Measurements from ENCODE around the gene CASP4.
A peak's percentile ranks its signal among the peaks of the same experiment; 100 is the strongest.
"Not testable (repeated sequence)": the region's sequence is repeated elsewhere in the genome, so short reads cannot be mapped to it uniquely, and the experiment has no call there.

Gene CASP4

DNA sequence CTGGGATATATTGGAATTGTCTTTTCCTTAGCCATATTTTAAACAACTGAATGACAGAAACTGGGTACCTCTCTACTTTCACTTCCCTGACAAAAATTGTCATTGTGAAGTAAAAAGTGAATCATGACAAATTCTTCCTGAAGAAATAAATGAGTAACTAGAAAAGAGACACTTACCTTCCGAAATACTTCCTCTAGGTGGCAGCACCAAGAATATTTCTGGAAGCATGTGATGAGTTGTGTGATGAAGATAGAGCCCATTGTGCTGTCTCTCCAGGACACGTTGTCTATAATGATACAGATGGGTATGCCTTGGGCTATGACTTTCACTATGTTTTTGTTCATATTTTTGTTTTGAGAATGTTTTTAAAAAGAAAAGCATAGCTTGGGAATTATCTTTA is 21.5 kb downstream of the CASP4 start:
- DNase-seq = peak; percentile 9

DNA sequence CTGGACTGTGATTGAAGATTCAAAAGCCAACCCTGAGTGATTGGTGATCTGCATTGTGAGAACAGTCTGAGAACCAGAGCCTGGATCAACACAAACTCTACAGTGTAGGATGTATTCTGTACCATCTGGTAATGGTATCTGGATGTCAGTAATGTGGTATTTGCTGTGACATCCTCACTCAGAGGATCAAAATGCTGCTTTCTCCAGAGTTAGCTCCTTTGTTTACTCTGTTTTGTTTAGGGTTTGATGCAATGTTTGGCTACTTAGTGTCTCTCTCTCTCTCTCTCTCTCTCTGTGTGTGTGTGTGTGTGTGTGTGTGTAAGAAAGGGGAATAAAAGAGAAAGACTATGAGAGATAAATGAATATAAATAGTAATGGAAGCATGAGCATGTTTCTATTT is 24.3 kb downstream of the CASP4 start:
- no peak for DNase-seq

DNA sequence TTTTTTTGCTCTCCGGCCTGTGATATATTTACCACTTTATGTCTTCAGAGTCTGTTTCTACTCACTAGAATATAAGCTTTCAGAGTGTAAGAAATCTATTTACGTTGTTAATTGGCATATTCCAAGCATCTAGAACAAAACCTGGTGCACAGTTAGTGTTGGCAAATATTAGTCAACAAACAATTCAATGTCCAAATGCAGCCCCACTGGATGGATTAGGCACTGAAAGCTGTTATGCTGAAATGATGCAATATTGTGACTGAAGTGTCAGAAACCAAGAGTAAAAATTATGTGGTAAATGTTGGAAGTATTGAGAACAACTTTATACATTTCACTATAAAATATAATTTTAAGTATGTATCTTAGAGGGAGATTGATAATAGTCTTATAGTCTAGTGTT is 24.8 kb downstream of the CASP4 start:
- DNase-seq = no peak

DNA sequence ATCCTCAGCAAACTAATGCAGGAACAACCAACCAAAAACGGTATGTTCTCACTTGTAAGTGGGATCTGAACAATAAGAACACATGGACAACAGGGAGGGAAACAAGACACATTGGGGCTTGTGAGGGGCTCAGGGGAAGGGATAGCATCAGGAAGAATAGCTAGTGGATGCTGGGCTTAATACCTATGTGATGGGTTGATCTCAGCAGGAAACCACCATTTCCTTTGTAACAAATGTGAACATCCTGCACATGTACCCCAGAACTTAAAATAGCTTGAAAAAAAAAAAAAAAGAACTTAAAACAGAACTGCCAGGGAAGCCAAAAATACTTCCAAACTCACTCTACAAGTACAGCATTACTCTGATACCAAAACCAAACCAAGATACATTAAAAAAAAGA is 33.8 kb downstream of the CASP4 start:
- no peak for DNase-seq

DNA sequence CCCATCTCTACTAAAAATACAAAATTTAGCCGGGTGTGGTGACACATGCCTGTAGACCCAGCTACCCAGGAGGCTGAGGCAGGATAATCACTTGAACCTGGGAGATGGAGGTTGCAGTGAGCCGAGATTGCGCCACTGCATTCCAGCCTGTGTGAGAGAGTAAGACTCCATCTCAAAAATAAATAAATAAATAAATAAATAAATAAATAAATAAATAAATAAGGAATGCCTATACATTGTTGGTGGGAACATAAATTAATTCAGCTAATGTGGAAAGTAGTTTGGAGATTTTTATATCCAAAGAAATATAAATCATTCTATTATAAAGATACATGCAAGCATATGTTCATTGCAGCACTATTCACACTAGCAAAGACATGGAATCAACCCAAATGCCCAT is 34.3 kb downstream of the CASP4 start:
- not testable (repeated sequence) for DNase-seq

DNA sequence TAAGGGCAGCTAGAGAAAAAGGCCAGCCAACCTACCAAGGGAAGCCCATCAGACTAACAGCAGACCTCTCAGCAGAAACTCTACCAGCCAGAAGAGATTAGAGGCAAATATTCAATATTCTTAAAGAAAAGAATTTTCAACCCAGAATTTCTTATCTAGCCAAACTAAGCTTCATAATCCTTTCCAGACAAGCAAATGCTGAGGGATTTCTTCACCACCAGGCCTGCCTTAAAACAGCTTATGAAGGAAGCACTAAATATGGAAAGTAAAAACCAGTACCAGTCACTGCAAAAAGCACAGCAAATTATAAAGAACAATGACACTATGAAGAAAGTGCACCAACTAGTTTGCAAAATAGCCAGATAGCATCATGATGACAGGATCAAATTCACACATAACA is 39.6 kb downstream of the CASP4 start:
- no peak for DNase-seq

DNA sequence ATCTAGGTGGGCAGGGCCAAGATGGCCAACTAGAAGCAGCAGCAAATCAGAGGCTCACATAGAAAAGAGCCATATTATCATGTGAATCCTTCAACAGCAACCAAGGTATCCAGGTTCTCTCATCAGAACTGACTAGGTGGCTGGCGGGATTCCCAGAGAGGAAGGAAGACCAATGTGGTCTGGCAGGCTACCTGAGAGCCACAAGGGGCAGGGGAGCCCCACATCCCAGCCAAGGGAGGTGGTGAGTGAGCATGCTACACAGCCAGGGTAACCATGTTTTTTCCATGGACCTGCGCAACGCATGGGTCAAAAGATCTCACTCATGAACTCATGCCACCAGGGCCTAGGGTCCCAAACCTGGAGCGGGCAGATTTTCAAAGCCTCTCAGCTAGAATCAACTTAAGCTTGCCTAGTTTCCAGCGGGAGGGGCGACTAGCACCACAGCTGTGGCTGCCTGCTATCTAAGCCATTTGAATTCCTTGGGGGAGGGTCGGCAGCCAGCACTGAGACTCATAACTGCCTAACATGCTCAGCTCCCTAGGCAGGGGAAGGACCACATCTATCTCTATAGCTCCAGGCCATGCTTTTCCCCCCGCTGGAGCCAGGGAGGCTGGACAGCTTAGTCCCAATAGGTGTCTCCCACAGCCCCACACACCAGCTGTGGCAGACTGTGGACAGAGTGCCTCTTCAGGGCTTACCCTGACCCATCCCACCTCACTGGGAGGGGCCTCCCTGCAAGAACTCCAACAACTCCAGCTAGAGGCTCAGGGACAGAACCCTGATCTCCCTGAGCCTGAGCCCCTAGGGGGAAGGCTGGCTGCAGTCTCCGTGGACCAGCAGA is 41.4 kb downstream of the CASP4 start:
- no peak for DNase-seq

DNA sequence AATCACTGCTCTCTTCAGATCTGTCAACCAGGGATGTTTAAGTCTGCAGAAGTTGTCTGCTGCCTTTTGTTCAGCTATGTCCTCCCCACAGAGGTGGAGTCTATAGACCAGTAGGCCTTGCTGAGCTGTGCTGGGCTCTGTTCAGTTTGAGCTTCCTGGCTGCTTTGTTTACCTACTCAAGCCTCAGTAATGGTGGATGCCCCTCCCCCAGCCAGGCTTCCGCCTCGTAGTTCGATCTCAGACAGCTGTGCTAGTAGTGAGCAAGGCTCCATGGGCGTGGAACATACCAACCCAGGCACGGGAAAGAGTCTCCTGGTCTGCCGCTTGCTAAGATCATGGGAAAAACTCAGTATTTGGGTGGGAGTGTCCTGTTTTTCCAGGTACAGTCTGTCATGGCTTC is 42.5 kb downstream of the CASP4 start:
- no peak for DNase-seq

DNA sequence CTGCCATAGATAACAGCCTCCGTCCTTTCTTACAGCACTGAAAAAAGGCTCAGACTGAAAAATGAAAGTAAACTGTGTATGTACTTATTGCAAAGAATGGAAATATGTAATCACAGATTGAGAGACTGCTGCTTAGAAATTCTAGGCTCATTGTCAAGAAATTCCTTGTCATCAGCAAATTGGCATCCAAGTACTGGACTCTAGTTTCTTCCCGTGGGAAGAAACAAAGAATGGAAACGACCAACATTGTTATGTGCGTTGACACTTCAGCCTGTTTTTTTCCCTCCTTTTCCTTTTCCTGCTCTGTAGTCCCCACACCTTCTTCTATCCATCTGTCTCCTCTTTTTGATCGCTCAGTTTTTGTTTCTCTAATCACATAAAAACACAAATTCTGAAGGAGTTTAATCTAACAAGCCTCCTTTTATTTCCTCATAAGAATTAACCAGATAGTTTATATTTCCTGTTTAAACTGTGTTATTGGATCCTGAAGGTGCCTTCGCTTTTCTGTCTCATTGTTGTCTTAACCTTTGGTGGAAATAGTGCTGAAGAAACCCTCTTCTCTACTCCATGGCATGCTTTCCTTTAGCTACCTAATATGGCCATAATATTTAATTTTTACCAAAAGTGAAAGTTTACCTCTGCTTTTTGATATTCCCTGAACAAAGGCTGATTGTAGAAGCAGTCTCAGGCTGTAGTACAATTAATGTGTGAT is 50.1 kb downstream of the CASP4 start:
- DNase-seq = no peak

DNA sequence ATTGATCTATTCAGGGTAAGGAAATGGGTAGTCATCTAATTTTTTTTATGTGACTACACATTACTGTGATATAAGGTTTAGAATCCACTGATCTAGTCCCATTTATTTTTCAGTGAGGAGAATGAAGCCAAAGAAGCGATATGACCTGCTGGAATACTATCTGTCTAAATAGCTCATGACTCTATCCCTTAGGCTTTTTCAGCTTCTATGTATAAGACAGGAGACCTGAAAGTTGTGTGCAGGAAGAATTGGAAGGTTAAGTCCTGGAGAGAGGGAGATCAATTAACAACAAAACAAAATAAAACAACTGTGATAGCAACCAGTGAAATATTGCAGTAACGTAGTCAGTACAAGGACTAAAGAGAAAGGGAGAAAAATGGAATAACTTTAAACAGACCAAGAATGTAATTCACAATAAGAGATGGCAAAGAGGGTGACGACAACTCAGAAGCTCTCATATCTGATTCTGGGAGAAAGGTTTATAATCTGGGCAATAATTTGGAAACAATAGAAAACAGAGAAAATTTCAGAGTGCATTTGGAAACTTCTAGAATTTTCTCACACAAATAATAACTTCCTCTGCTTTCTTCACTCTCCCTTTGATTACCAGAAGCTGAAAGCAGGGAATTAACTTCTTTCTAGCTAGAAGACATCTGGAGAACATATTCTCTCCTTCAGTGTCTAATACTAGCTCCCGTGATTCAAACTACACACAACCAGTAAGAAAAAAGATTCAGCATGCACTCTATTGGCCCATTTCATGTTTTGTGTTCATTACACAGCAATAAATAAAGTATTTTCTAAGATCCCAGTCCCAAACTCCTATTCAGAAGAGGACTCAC is 50.9 kb downstream of the CASP4 start:
- no peak for DNase-seq

DNA sequence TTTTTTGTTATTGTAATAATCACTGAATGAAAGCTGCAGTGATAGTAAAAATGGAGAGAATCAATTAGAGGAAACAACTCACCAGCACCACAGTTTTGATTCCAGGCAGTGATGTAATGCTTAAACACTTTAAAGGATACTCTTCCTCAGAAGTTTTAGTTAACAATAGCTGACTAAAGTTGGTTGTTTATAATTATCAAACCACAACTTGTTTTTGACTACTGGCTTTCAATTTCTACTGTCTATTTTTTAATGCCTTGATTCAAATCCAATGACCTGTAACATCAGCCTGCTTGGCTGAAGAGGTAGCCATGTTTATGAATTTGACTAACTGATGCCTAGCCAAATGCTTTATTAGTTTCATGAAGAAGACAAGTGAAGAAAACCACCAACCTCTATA is 51.9 kb downstream of the CASP4 start:
- DNase-seq = no peak

DNA sequence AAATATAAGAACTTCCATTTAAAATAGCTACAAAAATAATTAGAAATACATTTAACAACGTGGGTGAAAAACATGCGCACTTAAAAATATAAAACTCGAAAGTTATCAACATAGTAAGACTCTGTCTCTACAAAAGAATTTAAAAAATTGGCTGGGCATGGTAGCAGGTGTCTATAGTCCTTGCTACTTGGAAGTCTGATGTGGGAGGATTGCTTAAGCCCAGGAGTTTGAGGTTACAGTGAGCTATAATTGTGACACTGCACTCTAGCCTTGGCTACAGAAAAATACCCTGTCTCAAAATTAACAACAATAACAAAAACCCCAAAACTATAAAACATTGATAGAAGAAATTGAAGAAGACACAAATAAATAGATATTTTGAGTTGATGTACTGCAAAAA is 56.3 kb downstream of the CASP4 start:
- DNase-seq = no peak

DNA sequence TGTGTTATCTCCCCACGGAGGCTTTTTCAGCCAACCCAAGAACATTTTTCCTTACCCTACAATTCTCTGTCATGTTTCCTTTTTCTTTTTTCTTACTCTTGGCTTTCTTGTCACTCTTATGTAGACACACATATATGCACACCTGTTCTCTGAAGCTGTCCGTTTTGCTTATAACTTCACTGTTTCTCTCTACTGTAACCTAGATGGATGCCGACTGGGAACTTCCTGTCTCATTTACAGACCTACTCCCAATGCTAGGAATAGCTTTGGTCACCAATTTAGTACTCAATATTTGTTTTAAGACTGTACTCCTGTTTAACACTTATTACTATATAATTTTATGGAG is 60.2 kb downstream of the CASP4 start:
- DNase-seq = no peak

DNA sequence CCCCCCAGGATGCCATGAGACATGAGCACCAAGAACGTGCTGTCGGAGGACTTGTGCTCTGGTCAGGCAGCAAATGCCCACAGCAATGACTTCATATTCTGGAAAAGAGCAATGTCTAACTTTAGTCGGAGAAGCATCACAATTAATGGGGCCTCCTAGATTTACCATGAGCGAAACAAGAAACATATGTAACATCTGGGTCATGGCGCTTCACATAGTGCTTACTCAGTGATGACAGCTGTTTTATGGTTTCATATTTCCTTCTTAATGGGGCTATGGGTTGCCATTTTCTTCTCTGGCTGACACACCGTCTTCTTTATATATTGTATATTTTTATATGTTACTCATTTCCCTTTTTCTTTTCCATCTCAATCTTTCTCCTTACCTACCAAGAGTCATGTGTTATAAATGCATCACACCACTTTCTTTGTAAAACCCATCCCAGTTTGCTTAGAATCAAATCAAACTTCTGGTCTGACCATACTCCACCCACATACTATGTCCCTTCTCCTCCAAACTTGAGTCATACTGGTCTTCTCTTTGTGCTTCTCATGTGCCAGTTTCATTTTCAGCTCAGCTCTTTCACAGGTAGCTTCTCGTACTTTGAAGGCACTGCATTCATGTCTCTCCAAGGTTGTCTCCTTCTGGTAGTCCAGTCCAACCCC is 60.7 kb downstream of the CASP4 start:
- no peak for DNase-seq

DNA sequence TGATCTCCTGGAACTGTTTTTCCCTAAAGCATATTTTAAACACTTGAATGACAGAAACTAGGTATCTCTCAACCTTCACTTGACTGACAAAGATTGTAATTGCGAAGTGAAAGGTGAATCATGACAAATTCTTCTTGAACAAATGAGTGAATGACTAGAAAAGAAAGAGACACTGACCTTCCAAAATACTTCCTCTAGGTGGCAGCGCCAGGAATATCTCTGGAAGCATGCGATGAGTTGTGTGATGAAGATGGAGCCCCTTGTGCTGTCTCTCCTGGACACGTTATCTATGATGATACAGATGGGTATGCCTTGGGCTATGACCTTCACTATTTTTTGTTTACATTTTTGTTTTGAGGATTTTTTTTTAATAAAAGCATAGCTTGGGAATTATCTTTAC is 63.1 kb downstream of the CASP4 start:
- DNase-seq = no peak

DNA sequence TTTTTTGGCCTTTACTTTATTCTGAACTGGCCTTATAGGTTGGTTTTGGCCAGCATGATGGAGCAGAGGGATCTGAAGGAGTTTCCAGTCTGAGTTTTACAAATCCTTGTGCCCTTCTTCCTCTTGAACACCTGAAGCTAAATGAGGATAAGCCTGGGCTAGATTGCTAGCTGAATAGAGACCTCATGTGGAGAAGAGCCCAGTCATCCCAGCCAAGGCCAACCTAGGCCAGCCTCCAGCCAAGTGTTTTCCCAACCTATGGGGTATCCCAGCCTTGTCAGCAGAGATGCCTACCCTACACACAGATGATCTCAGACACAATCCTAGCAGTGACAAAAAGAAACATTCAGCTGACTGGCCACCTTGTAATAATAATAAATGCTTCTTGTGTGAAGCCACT is 69.1 kb downstream of the CASP4 start:
- no peak for DNase-seq

DNA sequence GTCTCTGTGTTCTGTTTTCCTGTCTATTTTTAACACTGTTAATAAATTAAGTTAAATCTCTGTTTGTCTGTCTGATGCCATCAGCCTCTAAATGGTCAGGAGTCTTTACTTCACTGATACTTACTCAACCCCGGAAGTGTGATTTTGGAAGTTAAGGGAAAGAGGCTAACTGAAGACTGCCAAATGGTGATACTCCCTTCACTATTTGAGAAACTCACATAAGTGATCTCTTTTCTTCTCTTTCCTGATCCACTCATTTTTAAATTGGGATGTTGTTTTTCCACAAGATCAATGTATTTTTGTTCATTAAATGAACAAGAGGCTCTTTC is 69.7 kb downstream of the CASP4 start:
- no peak for DNase-seq

DNA sequence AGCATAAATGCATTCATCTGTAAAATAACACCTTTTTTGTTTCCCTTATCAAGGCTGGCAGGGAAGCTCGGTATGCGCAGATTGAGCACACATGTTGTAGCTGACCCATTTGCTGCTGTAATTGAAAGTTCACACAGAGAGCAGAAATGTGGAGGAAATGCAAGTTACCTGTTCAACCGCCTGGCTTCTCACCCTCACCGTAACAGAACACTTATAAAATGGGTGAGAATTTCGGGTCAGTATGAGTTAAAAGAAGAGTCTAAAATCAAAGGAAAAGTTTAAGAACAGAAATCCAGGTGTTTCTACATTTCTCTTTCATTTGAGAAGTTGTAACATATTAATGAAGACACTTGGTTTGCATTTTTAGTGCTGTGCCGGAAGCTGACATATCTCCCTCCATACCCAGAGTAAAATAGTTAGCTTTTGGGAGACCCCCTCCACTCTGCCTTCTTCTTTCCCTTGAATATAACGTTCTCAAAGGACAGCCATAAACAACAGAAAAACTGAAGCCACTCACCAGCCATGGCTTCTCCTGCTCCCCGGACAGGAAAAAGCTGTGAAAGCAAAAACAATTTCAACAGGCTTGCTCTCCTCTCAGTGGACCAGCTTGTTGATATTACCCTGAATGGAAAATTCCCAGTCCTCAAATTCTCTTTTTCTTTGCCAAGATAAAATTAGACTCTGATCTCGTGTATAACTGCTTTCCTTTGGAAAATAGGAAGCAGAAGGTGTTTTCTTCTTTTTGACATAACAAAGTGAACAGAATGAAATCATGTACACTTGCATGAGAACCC is 70.3 kb downstream of the CASP4 start, which contains the start of gene CASP12:
Gene CASP12, minus strand, starts transcription at position 570 of the 794 bp plus-strand sequence.
- DNase-seq = no peak

DNA sequence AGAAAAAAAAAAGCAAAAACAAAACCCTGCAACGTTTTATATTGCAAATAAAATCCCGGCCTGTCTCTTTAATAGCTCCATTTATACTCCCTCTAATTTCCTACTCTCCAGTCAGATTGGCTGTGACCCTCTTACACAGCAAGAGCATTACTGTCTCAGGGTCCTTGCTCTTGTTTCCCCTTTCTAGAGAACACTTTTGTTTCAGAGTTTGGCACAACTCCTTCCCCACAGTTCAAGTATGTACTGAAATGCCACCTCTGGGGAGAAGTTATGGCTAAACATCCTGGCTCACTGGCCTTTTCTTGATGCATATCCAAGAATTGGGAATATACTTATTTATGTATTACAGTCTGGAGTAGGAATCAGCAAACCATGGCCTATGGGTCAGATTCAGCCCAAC is 72.7 kb downstream of the CASP4 start:
- DNase-seq = no peak

DNA sequence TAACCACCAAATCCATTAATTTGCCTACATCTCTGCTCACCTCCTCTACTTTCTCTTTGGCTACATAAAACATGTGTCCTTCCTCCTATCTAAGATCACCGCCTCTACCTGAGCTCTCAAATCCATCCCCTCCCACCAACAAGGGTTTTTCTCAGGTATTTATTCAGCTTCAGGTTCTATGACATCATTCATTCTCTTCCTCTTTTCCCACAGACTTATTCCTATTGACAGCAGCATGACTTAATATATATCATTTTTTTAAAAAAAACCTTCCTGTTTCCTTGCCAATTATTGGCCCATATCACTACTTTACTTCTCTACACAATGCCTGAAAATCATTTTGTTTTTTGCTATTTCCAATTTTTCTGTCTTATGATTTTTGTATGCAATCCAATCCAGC is 74.5 kb downstream of the CASP4 start:
- no peak for DNase-seq
